PFSK-1 (cell line): ENCODE measurements around the gene MPO.

ENCODE experiments used
- POLR2AphosphoS5 ChIP-seq: IDR thresholded peaks from 2 replicates; pipeline ENCODE4 v1.6.1; 2012; ENCODE audit warnings: low read depth, mild to moderate bottlenecking, control low read depth, low read length, moderate library complexity
- SIN3A ChIP-seq: IDR thresholded peaks from 2 replicates; pipeline ENCODE4 v1.6.1; 2012; ENCODE audit warnings: mild to moderate bottlenecking, low read length, moderate library complexity, borderline replicate concordance; ENCODE audit not compliant: insufficient read depth

DNA sequence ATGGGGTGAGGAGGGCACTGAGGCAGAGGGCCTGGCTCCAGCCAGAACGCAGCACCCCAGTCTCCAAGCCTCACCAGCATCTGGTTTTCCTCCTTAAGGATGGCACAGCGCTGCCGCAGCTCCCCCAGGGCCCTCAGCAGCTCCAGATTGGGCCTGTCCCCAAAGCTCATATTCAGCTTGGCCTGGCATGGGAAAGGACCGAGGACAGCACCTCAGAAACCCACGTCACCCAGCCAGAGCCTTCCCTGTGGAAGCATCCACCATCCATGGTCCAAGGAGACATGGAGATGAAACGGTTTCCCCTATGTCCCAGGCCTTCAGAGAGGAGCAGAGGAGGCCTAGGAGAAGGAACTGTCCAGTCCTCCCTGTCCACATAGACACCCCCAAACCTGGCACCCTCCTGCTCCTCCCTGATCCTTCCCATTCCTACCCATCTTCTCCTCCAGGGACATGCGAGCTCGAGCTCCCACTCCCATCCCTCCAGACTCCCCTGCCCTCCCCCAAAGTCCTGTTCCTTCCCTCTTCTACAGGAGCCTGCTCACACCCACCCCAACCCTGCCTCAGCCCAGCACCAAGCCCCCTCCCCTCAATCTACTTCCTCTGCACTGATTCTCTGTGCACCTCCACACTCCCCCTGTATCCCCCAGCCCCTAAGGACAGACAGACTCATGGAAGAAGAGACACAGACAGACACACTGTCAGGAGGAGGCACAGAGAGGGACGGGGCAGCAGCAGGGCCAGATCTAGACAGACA, 46.1 kb upstream of the MPO start:
- no peak for TF ChIP-seq POLR2AphosphoS5
- TF ChIP-seq SIN3A: no peak
